H1 (cell line): ENCODE results near the gene CYB561A3. TPM values are rescaled to one million over a fixed set of nuclear protein-coding genes. Genes with fewer than 3 reads are reported as not detected.

Experiments
- CTCF ChIA-PET: fragments of 300-600 bp; sonication (Branson Sonifier 250); formaldehyde crosslinking; loops from one replicate; lab custom pipeline; 2021; ENCODE audit not compliant: partially characterized antibody; lab: Charles Lee
- POLR2A ChIA-PET: fragments of 300-600 bp; sonication (Branson Sonifier 250); formaldehyde crosslinking; loops from one replicate; lab custom pipeline; 2021; ENCODE audit warnings: inconsistent platforms; ENCODE audit not compliant: partially characterized antibody; lab: Charles Lee
- DNase-seq, 2 experiments: peaks; one replicate each; pipeline versions ENCODE4 v3.0.0 to v3.0.0-alpha.2; 2010 to 2022; ENCODE audit warnings: low spot score in 2 of 2, low read depth in 1 of 2, mixed read lengths in 1 of 2
- FAIRE-seq: peaks from 2 replicates; lab custom pipeline; 2011; peaks lifted over from hg19 to GRCh38; lab: Jason Lieb, UNC
- H2AFZ ChIP-seq: 2 replicates; pipeline ENCODE4 v1.8.1; 2012; ENCODE audit warnings: low read length, inconsistent platforms
- H2AK5ac ChIP-seq: 2 replicates; pipeline ENCODE4 v1.6.1; 2013; ENCODE audit warnings: low read depth, low read length
- H2BK120ac ChIP-seq: replicated peaks from 2 replicates; pipeline ENCODE3; 2013; ENCODE audit warnings: low read depth, low read length, inconsistent platforms
- H2BK12ac ChIP-seq: 2 replicates; pipeline ENCODE4 v1.6.1; 2013; ENCODE audit warnings: low read depth, low read length
- H2BK15ac ChIP-seq: 2 replicates; pipeline ENCODE4 v1.6.1; 2013; ENCODE audit warnings: low read length
- H2BK20ac ChIP-seq: 2 replicates; pipeline ENCODE4 v1.6.1; 2013; ENCODE audit warnings: low read length
- H2BK5ac ChIP-seq: 2 replicates; pipeline ENCODE4 v1.6.1; 2013; ENCODE audit warnings: low read depth, low read length
- H3K14ac ChIP-seq: 2 replicates; pipeline ENCODE4 v1.6.1; 2013; ENCODE audit warnings: inconsistent platforms; ENCODE audit not compliant: insufficient read length
- H3K18ac ChIP-seq: 2 replicates; pipeline ENCODE4 v1.6.1; 2013; ENCODE audit warnings: low read length; ENCODE audit errors: extremely low read depth
- H3K23ac ChIP-seq: 2 replicates; pipeline ENCODE4 v1.6.1; 2013; ENCODE audit warnings: inconsistent platforms; ENCODE audit not compliant: insufficient read length
- H3K23me2 ChIP-seq: 2 replicates; pipeline ENCODE4 v1.6.1; 2013; ENCODE audit warnings: low read depth, low read length
- H3K27ac ChIP-seq: 2 replicates; pipeline ENCODE4 v1.6.1; 2011; ENCODE audit warnings: low read depth, low read length, inconsistent platforms
- H3K27me3 ChIP-seq, 4 experiments: replicated peaks in 1 of 4; 1 replicate in 1 of 4; 2 replicates in 3 of 4; pipeline versions ENCODE4 v1.6.1 to v1.8.1; 2011 to 2013; ENCODE audit warnings: low read length in 3 of 4, mild to moderate bottlenecking in 3 of 4, inconsistent platforms in 2 of 4, mixed read lengths in 2 of 4, moderate library complexity in 1 of 4; ENCODE audit not compliant: control insufficient read depth in 3 of 4, insufficient read depth in 3 of 4; ENCODE audit errors: extremely low read depth in 1 of 4
- H3K36me3 ChIP-seq, 4 experiments: 2 replicates each; pipeline versions ENCODE4 v1.6.1 to v1.8.1; 2011 to 2013; ENCODE audit warnings: mild to moderate bottlenecking in 4 of 4, low read length in 3 of 4, moderate library complexity in 2 of 4, control low read depth in 1 of 4, inconsistent platforms in 1 of 4; ENCODE audit not compliant: insufficient read depth in 4 of 4, control insufficient read depth in 2 of 4
- H3K4ac ChIP-seq: replicated peaks from 2 replicates; pipeline ENCODE3; 2013; ENCODE audit warnings: low read length, low read depth, mixed read lengths, inconsistent platforms; ENCODE audit not compliant: insufficient read length
- H3K4me1 ChIP-seq, 4 experiments: replicated peaks in 1 of 4; 1 replicate in 1 of 4; 2 replicates in 3 of 4; pipeline versions ENCODE4 v1.6.1 to v1.8.1; 2011 to 2013; ENCODE audit warnings: low read length in 3 of 4, inconsistent platforms in 2 of 4, mixed read lengths in 1 of 4; ENCODE audit not compliant: insufficient read depth in 4 of 4, control insufficient read depth in 3 of 4
- H3K4me2 ChIP-seq, 2 experiments: 2 replicates each; pipeline versions ENCODE4 v1.6.1 to v1.8.1; 2011 to 2013; ENCODE audit warnings: low read depth in 2 of 2, low read length in 2 of 2, control low read depth in 1 of 2, inconsistent platforms in 1 of 2, mild to moderate bottlenecking in 1 of 2; ENCODE audit not compliant: insufficient read depth in 1 of 2
- H3K4me3 ChIP-seq, 4 experiments: fragments of 200-600, 300-600 bp in 1 of 4; sonication (generic), shearing (Covaris generic), sonication (Bioruptor Twin) in 1 of 4; 2 replicates each; pipeline versions ENCODE4 v1.5.1 to v1.8.1; 2011 to 2016; ENCODE audit warnings: low read length in 4 of 4, low read depth in 3 of 4, control low read depth in 2 of 4, inconsistent platforms in 2 of 4, mild to moderate bottlenecking in 2 of 4, mixed read lengths in 1 of 4, moderate library complexity in 1 of 4; ENCODE audit not compliant: insufficient read depth in 2 of 4; ENCODE audit errors: extremely low read depth in 1 of 4
- H3K56ac ChIP-seq: replicated peaks from 2 replicates; pipeline ENCODE3; 2013; ENCODE audit warnings: low read depth, mild to moderate bottlenecking, mixed read lengths, low read length, inconsistent platforms; ENCODE audit not compliant: insufficient read length
- H3K79me1 ChIP-seq: 2 replicates; pipeline ENCODE4 v1.6.1; 2013; ENCODE audit warnings: low read depth, low read length, control low read depth
- H3K79me2 ChIP-seq, 2 experiments: 2 replicates each; pipeline versions ENCODE4 v1.6.1 to v1.8.1; 2012 to 2013; ENCODE audit warnings: low read length in 2 of 2, mild to moderate bottlenecking in 2 of 2, inconsistent platforms in 1 of 2; ENCODE audit not compliant: insufficient read depth in 2 of 2, control insufficient read depth in 1 of 2
- H3K9ac ChIP-seq, 4 experiments: replicated peaks in 1 of 4; 1 replicate in 1 of 4; 2 replicates in 3 of 4; pipeline versions ENCODE4 v1.6.1 to v1.8.1; 2011 to 2013; ENCODE audit warnings: low read depth in 3 of 4, low read length in 3 of 4, control low read depth in 2 of 4, mild to moderate bottlenecking in 2 of 4, moderate library complexity in 2 of 4, inconsistent platforms in 1 of 4; ENCODE audit errors: extremely low read depth in 1 of 4
- H3K9me3 ChIP-seq, 2 experiments: 2 replicates each; pipeline versions ENCODE4 v1.6.1 to v1.8.1; 2012 to 2013; ENCODE audit warnings: mild to moderate bottlenecking in 2 of 2, moderate library complexity in 2 of 2, control low read depth in 1 of 2, inconsistent platforms in 1 of 2, low read depth in 1 of 2, low read length in 1 of 2, mixed read lengths in 1 of 2; ENCODE audit not compliant: insufficient read depth in 2 of 2
- H4K20me1 ChIP-seq, 2 experiments: replicated peaks in 1 of 2; 2 replicates each; pipeline versions ENCODE3 to v1.8.1; 2011 to 2013; ENCODE audit warnings: inconsistent platforms in 2 of 2, low read length in 2 of 2, mild to moderate bottlenecking in 1 of 2; ENCODE audit not compliant: insufficient read depth in 2 of 2, control insufficient read depth in 1 of 2
- H4K5ac ChIP-seq: 2 replicates; pipeline ENCODE4 v1.6.1; 2013; ENCODE audit warnings: low read length, low read depth, mixed read lengths, inconsistent platforms; ENCODE audit not compliant: insufficient read length
- H4K8ac ChIP-seq: 2 replicates; pipeline ENCODE4 v1.8.0; 2013; ENCODE audit warnings: mild to moderate bottlenecking, moderate library complexity, low read length, inconsistent platforms; ENCODE audit not compliant: insufficient read depth; ENCODE audit errors: extremely low read depth
- H4K91ac ChIP-seq: replicated peaks from 2 replicates; pipeline ENCODE3; 2013; ENCODE audit warnings: low read length, mixed read lengths, inconsistent platforms; ENCODE audit not compliant: insufficient read length
- BCL11A ChIP-seq, 2 experiments: IDR thresholded peaks; one replicate each; pipeline ENCODE4 v1.6.1; 2011; ENCODE audit warnings: low read depth in 2 of 2, low read length in 2 of 2, mild to moderate bottlenecking in 2 of 2
- CREB1 ChIP-seq: IDR thresholded peaks from 2 replicates; pipeline ENCODE4 v1.6.1; 2012; ENCODE audit warnings: inconsistent platforms
- EZH2 ChIP-seq: fragments of 200-600 bp; sonication (generic); IDR thresholded peaks from 2 replicates; pipeline ENCODE4 v1.7.1; 2012; ENCODE audit warnings: low read depth, mild to moderate bottlenecking, moderate library complexity, low read length, inconsistent platforms; ENCODE audit not compliant: severe bottlenecking
- HDAC6 ChIP-seq: IDR thresholded peaks from one replicate; pipeline ENCODE4 v1.7.1; 2012; ENCODE audit warnings: low read depth, mild to moderate bottlenecking, inconsistent platforms, low read length, moderate library complexity
- JUND ChIP-seq: IDR thresholded peaks from 2 replicates; pipeline ENCODE4 v1.6.1; 2011; ENCODE audit warnings: mild to moderate bottlenecking, improper control_type of control experiment, low read length
- KDM1A ChIP-seq: fragments of 200-600, 300-600 bp; sonication (generic); IDR thresholded peaks from 2 replicates; pipeline ENCODE4 v1.7.1; 2016; ENCODE audit warnings: mild to moderate bottlenecking, low read length, borderline replicate concordance
- SP2 ChIP-seq: IDR thresholded peaks from 2 replicates; pipeline ENCODE4 v1.6.1; 2012; ENCODE audit warnings: mild to moderate bottlenecking, low read length, inconsistent platforms
- SRF ChIP-seq: IDR thresholded peaks from 2 replicates; pipeline ENCODE4 v1.6.1; 2011; ENCODE audit warnings: mild to moderate bottlenecking, low read depth, low read length, moderate library complexity
- TCF12 ChIP-seq: IDR thresholded peaks from 2 replicates; pipeline ENCODE4 v1.6.1; 2011; ENCODE audit warnings: low read depth, mild to moderate bottlenecking, low read length
- YY1 ChIP-seq: IDR thresholded peaks from 2 replicates; pipeline ENCODE4 v1.6.1; 2011; ENCODE audit warnings: low read depth, mild to moderate bottlenecking, low read length
- WGBS, 2 experiments: shearing (Covaris generic) in 1 of 2; methylation state at CpG; one replicate each; pipeline versions ENCODE4 v1.1.6 to v1.1.7; 2013 to 2015; ENCODE audit warnings: low lambda C conversion rate in 2 of 2, mixed read lengths in 2 of 2, inconsistent platforms in 1 of 2, low coverage in 1 of 2, missing lambda C conversion rate in 1 of 2; ENCODE audit not compliant: insufficient replicate concordance in 2 of 2, insufficient coverage in 1 of 2, insufficient read length in 1 of 2; ENCODE audit errors: extremely low coverage in 1 of 2, missing lambda C conversion rate in 1 of 2; 5-methylcytosine and 5-hydroxymethylcytosine counted together
- polyA plus RNA-seq, 7 experiments: library from polyadenylated mRNA; depleted of rRNA in 3 of 7; stranded (reverse) in 5 of 7; unstranded in 2 of 7; fragments of >200 nt in 5 of 7; fragments of 200-250 nt in 2 of 7; gene quantifications; 1 replicate in 5 of 7; 2 replicates in 1 of 7; 4 replicates in 1 of 7; pipeline versions ENCODE4 v1.2.1 to v1.2.3, GENCODE V29; 2011 to 2013; ENCODE audit warnings: missing spikeins in 2 of 7, mixed read lengths in 2 of 7
- total RNA-seq: library from RNA; stranded (reverse); fragmentation: NEBNext Ultra II Directional; extraction: Animal tissue kit (Norgen Biotek cat#: 25700); gene quantifications from 2 replicates; pipeline ENCODE4 v1.2.1, GENCODE V29; 2021
- TF ChIP-seq, protein P1 (sequence below), 3 experiments: IDR thresholded peaks; 1 replicate in 2 of 3; 2 replicates in 1 of 3; pipeline versions ENCODE4 v1.5.1 to v1.6.1; 2011; ENCODE audit warnings: low read length in 3 of 3, mild to moderate bottlenecking in 3 of 3, inconsistent platforms in 2 of 3, low read depth in 1 of 3, moderate library complexity in 1 of 3; ENCODE audit not compliant: insufficient read depth in 1 of 3; ENCODE audit errors: control extremely low read depth in 1 of 3

CYB561A3 gene
- total and polyA plus RNA-seq, 2 of the 8 experiments (the other 6 are each of a cell fraction or from before 2014, with no cell fraction given), result 29.6 to 41.2 TPM

DNA sequence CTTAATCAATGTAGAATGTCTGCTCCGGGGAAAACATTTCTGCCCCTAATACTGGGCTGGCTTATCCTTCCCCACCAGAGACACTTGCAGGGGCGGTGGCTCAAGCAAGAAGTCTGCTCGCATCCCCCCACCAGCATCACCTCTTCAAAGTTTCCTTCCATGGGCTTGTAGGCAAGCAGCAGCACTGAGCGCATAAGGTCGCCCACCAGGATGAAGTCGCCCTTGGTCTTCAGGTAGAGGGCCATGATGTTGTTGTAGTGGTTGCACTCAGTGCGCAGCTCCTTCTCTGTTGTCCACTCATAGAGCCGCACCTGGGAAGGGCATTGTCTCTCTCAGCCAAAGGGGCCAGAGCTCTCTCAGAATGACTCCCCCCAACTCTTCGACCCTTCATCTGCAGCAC, 58.0 kb downstream of the CYB561A3 start:
- H3K18ac ChIP-seq, result no peak overlapping the region
- H3K9me3 ChIP-seq, result no peaks in the 10 kb centered on the region
- no peak overlapping the region for H4K5ac ChIP-seq
- no peak overlapping the region for H2BK15ac ChIP-seq
- H4K91ac ChIP-seq, result no peak overlapping the region
- ChIA-PET CTCF (interaction anchor here (0.7 kb wide), 1 partner anchor 32 kb away, joined by 3 read pairs; no protein-coding TSS in a partner anchor), POLR2A (interaction anchor here (0.7 to 1.4 kb wide), 4 partner anchors 10 to 88 kb away, joined by 3 to 5 read pairs (median 3); no protein-coding TSS in a partner anchor)
- H3K4me2 ChIP-seq, result no peak overlapping the region
- no peak overlapping the region for H3K14ac ChIP-seq
- no peak overlapping the region for H3K27ac ChIP-seq
- H3K4me1 ChIP-seq, result peaks cover 0 to 1% (median under 1%) of the 10 kb centered on the region in 4 experiments; a peak in 3 of 7 replicates
- H3K56ac ChIP-seq, result no peak overlapping the region
- peaks cover 3 to 6% of the 10 kb centered on the region in 2 experiments for H4K20me1 ChIP-seq
- H3K4me3 ChIP-seq, result no peak overlapping the region
- H2AFZ ChIP-seq, result no peak overlapping the region
- H3K9ac ChIP-seq, result no peak overlapping the region
- no peak overlapping the region for H2AK5ac ChIP-seq
- H3K4ac ChIP-seq, result no peak overlapping the region
- no peaks in the 10 kb centered on the region for H3K79me2 ChIP-seq
- no peak overlapping the region for H2BK12ac ChIP-seq
- H2BK20ac ChIP-seq, result no peak overlapping the region
- TF ChIP-seq HDAC6, result no peak
- TF ChIP-seq SRF, result no peak
- no peak for TF ChIP-seq EZH2
- TF ChIP-seq TCF12, result no peak
- TF ChIP-seq CREB1, result no peak
- TF ChIP-seq, protein P1, sequence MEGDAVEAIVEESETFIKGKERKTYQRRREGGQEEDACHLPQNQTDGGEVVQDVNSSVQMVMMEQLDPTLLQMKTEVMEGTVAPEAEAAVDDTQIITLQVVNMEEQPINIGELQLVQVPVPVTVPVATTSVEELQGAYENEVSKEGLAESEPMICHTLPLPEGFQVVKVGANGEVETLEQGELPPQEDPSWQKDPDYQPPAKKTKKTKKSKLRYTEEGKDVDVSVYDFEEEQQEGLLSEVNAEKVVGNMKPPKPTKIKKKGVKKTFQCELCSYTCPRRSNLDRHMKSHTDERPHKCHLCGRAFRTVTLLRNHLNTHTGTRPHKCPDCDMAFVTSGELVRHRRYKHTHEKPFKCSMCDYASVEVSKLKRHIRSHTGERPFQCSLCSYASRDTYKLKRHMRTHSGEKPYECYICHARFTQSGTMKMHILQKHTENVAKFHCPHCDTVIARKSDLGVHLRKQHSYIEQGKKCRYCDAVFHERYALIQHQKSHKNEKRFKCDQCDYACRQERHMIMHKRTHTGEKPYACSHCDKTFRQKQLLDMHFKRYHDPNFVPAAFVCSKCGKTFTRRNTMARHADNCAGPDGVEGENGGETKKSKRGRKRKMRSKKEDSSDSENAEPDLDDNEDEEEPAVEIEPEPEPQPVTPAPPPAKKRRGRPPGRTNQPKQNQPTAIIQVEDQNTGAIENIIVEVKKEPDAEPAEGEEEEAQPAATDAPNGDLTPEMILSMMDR (IDR thresholded peaks at IDR 0.05; ENCODE audit: control extremely low read depth in 1 of 3, insufficient read depth in 1 of 3, low read depth in 1 of 3, low read length in 3 of 3), result no peak
- no peak for TF ChIP-seq SP2
- TF ChIP-seq YY1, result no peak
- TF ChIP-seq BCL11A (IDR thresholded peaks at IDR 0.05; ENCODE audit: low read depth in 2 of 2, low read length in 2 of 2), result no peak
- no peak for TF ChIP-seq KDM1A
- TF ChIP-seq JUND, result no peak
- no peaks in the 10 kb centered on the region for H3K27me3 ChIP-seq
- no peak overlapping the region for H2BK120ac ChIP-seq
- no peaks in the 10 kb centered on the region; the same call in 1 of the 2 replicates for H3K23me2 ChIP-seq
- FAIRE-seq (no peak), DNase-seq (no peak)
- H4K8ac ChIP-seq, result no peak overlapping the region
- no peak overlapping the region for H2BK5ac ChIP-seq
- peaks cover 53 to 89% (median 77%) of the 10 kb centered on the region in 4 experiments for H3K36me3 ChIP-seq
- no peaks in the 10 kb centered on the region; the same call in 1 of the 2 replicates for H3K79me1 ChIP-seq
- 95% methylated on average over 8 of the region's 9 CpGs; no CpG with 5 or more reads in 1 of the 2 experiments for WGBS, 2 experiments
- no peak overlapping the region for H3K23ac ChIP-seq
